IMR-90 (cell line): ENCODE results near the gene RSPH3. TPM values are rescaled to one million over a fixed set of nuclear protein-coding genes. Genes with fewer than 3 reads are reported as not detected.

ENCODE experiments used
- ATAC-seq: fragments of 200-7000 bp; cut with Tn5 transposase; 2 replicates; pipeline ENCODE4 v1.9.1; 2020; ENCODE audit warnings: low read depth, mild to moderate bottlenecking, moderate library complexity
- BruUV-seq: library from RNA; stranded (reverse); fragments of 400-500 nt; replicated peaks from 2 replicates; lab custom pipeline; 2021; lab: Mats Ljungman, UMichigan
- CTCF ChIA-PET: fragments of 300-600 bp; formaldehyde crosslinking; extraction: SDS; loops from one replicate; lab custom pipeline; 2021; ENCODE audit warnings: antibody characterized with exemption; lab: Yijun Ruan, JAX
- POLR2A ChIA-PET: fragments of 300-600 bp; sonication (Branson Sonifier 250); formaldehyde crosslinking; loops from one replicate; lab custom pipeline; 2022; ENCODE audit warnings: antibody characterized with exemption; ENCODE audit not compliant: unreplicated experiment; lab: Charles Lee
- DNase-seq: peaks from one replicate; pipeline ENCODE4 v3.0.0; 2013
- H2AFZ ChIP-seq: replicated peaks from 2 replicates; pipeline ENCODE3; 2013; ENCODE audit warnings: low read length, mild to moderate bottlenecking; ENCODE audit not compliant: poor library complexity
- H2AK5ac ChIP-seq: 2 replicates; pipeline ENCODE4 v1.6.1; 2013; ENCODE audit warnings: low read depth, low read length, inconsistent platforms
- H2AK9ac ChIP-seq: replicated peaks from 2 replicates; pipeline ENCODE3; 2013; ENCODE audit warnings: mild to moderate bottlenecking, low read depth, low read length, moderate library complexity; ENCODE audit not compliant: poor library complexity
- H2BK120ac ChIP-seq: 2 replicates; pipeline ENCODE4 v1.6.1; 2013; ENCODE audit warnings: low read depth, low read length, inconsistent platforms
- H2BK15ac ChIP-seq: 3 replicates; pipeline ENCODE4 v1.6.1; 2013; ENCODE audit warnings: low read depth, low read length, inconsistent platforms
- H2BK20ac ChIP-seq: 2 replicates; pipeline ENCODE4 v1.6.1; 2013; ENCODE audit warnings: low read depth, mild to moderate bottlenecking, inconsistent platforms, low read length, moderate library complexity
- H2BK5ac ChIP-seq: 2 replicates; pipeline ENCODE4 v1.6.1; 2013; ENCODE audit warnings: mild to moderate bottlenecking, low read depth, low read length, inconsistent platforms; ENCODE audit not compliant: poor library complexity, severe bottlenecking
- H3K14ac ChIP-seq: replicated peaks from 2 replicates; pipeline ENCODE4 v1.6.1; 2013; ENCODE audit warnings: low read depth, low read length, inconsistent platforms
- H3K18ac ChIP-seq: 2 replicates; pipeline ENCODE4 v1.6.1; 2013; ENCODE audit warnings: low read depth, low read length, control low read depth
- H3K23ac ChIP-seq: 2 replicates; pipeline ENCODE4 v1.6.1; 2013; ENCODE audit warnings: low read depth, low read length, inconsistent platforms
- H3K27ac ChIP-seq: 2 replicates; pipeline ENCODE4 v1.5.1; 2013; ENCODE audit warnings: mild to moderate bottlenecking, control low read depth, low read length; ENCODE audit not compliant: insufficient read depth
- H3K27me3 ChIP-seq: 2 replicates; pipeline ENCODE4 v1.6.1; 2013; ENCODE audit warnings: low read length; ENCODE audit not compliant: control insufficient read depth, insufficient read depth
- H3K36me3 ChIP-seq: 2 replicates; pipeline ENCODE4 v1.6.1; 2013; ENCODE audit warnings: low read length, mixed read lengths; ENCODE audit not compliant: control insufficient read depth, insufficient read depth
- H3K4ac ChIP-seq: 2 replicates; pipeline ENCODE4 v1.6.1; 2013; ENCODE audit warnings: low read depth, low read length, inconsistent platforms
- H3K4me1 ChIP-seq: 2 replicates; pipeline ENCODE4 v1.6.1; 2013; ENCODE audit warnings: low read length, mixed read lengths; ENCODE audit not compliant: control insufficient read depth, insufficient read depth
- H3K4me2 ChIP-seq: 2 replicates; pipeline ENCODE4 v1.6.1; 2013; ENCODE audit warnings: low read depth, mild to moderate bottlenecking, control low read depth, low read length, moderate library complexity
- H3K4me3 ChIP-seq: 2 replicates; pipeline ENCODE4 v1.5.1; 2013; ENCODE audit warnings: low read depth, mild to moderate bottlenecking, control low read depth, low read length, moderate library complexity; ENCODE audit not compliant: insufficient read depth
- H3K56ac ChIP-seq: 2 replicates; pipeline ENCODE4 v1.6.1; 2013; ENCODE audit warnings: low read length, inconsistent platforms; ENCODE audit not compliant: insufficient read depth; ENCODE audit errors: extremely low read depth
- H3K79me1 ChIP-seq, 2 experiments: 2 replicates each; pipeline ENCODE4 v1.6.1; 2013; ENCODE audit warnings: low read length in 2 of 2, inconsistent platforms in 1 of 2, low read depth in 1 of 2
- H3K9ac ChIP-seq: 2 replicates; pipeline ENCODE4 v1.6.1; 2013; ENCODE audit warnings: low read depth, low read length, control low read depth
- H3K9me1 ChIP-seq: 2 replicates; pipeline ENCODE4 v1.6.1; 2013; ENCODE audit warnings: low read length, inconsistent platforms; ENCODE audit not compliant: insufficient read depth
- H3K9me3 ChIP-seq: 2 replicates; pipeline ENCODE4 v1.6.1; 2013; ENCODE audit warnings: low read length; ENCODE audit not compliant: control insufficient read depth, insufficient read depth
- H4K20me1 ChIP-seq: 2 replicates; pipeline ENCODE4 v1.6.1; 2013; ENCODE audit warnings: low read length, inconsistent platforms; ENCODE audit not compliant: insufficient read depth
- H4K5ac ChIP-seq: 2 replicates; pipeline ENCODE4 v1.6.1; 2013; ENCODE audit warnings: mild to moderate bottlenecking, low read depth, low read length, control low read depth
- H4K8ac ChIP-seq, 2 experiments: 2 replicates each; pipeline ENCODE4 v1.6.1; 2013; ENCODE audit warnings: low read depth in 2 of 2, low read length in 2 of 2, control low read depth in 1 of 2, inconsistent platforms in 1 of 2
- H4K91ac ChIP-seq: 2 replicates; pipeline ENCODE4 v1.6.1; 2013; ENCODE audit warnings: low read depth, low read length, inconsistent platforms; ENCODE audit not compliant: insufficient read depth
- BHLHE40 ChIP-seq: fragments of 150-350 bp; IDR thresholded peaks from 2 replicates; pipeline ENCODE4 v1.6.1; 2016; ENCODE audit warnings: mild to moderate bottlenecking, low read depth, low read length
- CHD1 ChIP-seq: IDR thresholded peaks from 2 replicates; pipeline ENCODE4 v1.6.1; 2012; ENCODE audit warnings: low read depth, low read length, improper control_type of control experiment
- MAFK ChIP-seq: IDR thresholded peaks from 2 replicates; pipeline ENCODE4 v1.6.1; 2012; ENCODE audit warnings: low read depth, low read length, improper control_type of control experiment
- RAD21 ChIP-seq: IDR thresholded peaks from 2 replicates; pipeline ENCODE4 v1.6.1; 2012; ENCODE audit warnings: low read length, improper control_type of control experiment
- RCOR1 ChIP-seq: IDR thresholded peaks from 2 replicates; pipeline ENCODE4 v1.6.1; 2012; ENCODE audit warnings: mild to moderate bottlenecking, low read length, improper control_type of control experiment; ENCODE audit not compliant: insufficient replicate concordance
- SMC3 ChIP-seq: fragments of 150-350 bp; IDR thresholded peaks from 2 replicates; pipeline ENCODE4 v1.6.1; 2016; ENCODE audit warnings: low read depth, mild to moderate bottlenecking, antibody characterized with exemption, low read length, moderate library complexity
- WGBS, 2 experiments: methylation state at CpG; one replicate each; pipeline versions ENCODE4 v1.1.5 to v1.1.7; 2013; ENCODE audit warnings: missing lambda C conversion rate in 2 of 2; ENCODE audit not compliant: insufficient read length in 1 of 2; ENCODE audit errors: extremely low coverage in 2 of 2; 5-methylcytosine and 5-hydroxymethylcytosine counted together
- dilution Hi-C: fragments of 300-500 bp; cut with HindIII; formaldehyde crosslinking; loops from one replicate; pipeline ENCODE4 v1.14.3; 2018; ENCODE audit warnings: low sequenced_read_pairs; ENCODE audit not compliant: unreplicated experiment
- in situ Hi-C: fragments of 300-500 bp; cut with MboI; formaldehyde crosslinking; loops from 3 replicates; pipeline ENCODE4 v1.14.3; 2019; ENCODE audit warnings: low sequenced_read_pairs, inconsistent platforms, mixed read lengths
- intact Hi-C: fragments of 100-400 bp; cut with micrococcal nuclease; formaldehyde crosslinking; loops from 2 replicates; pipeline ENCODE4 v1.10.0; 2022
- polyA plus RNA-seq, 3 experiments: library from polyadenylated mRNA; depleted of rRNA; stranded (reverse); fragments of >200 nt; gene quantifications; 2 replicates each; pipeline ENCODE4 v1.2.3, GENCODE V29; 2012; ENCODE audit warnings: low replicate concordance in 1 of 3
- total RNA-seq: library from RNA; depleted of rRNA; stranded (reverse); fragments of >200 nt; gene quantifications from 2 replicates; pipeline ENCODE4 v1.2.3, GENCODE V29; 2012

The RSPH3 gene
- total and polyA plus RNA-seq, 2 of the 4 experiments (the other 2 are of a cell fraction) = 1.7 to 3.0 TPM

DNA sequence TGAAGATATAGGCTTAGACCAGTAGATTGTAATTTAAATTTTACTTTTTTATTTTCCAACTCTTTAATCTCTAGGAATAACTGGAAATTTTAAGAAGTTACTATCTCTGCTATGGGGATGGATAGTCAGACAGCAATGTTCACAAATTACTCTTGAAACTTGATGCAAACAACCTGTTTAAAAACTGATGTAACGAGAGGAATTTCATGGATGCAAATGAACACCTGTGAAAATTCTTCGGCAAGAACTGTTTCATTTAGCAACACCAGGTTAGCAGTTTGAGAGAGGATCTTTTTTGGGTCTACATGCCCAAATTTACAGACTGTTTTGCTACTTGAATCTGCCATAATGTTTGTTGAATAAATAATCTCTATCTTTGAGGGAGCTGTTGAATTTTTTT, 20.0 kb upstream of the RSPH3 start:
- peaks cover 6% of the 10 kb centered on the region for H3K9me3 ChIP-seq
- no peak overlapping the region for H3K56ac ChIP-seq
- no peak overlapping the region for H4K5ac ChIP-seq
- ATAC-seq (no peak), DNase-seq (no peak)
- H4K20me1 ChIP-seq = no peaks in the 10 kb centered on the region
- no peak overlapping the region for H2BK20ac ChIP-seq
- no peak overlapping the region for H2AFZ ChIP-seq
- H4K8ac ChIP-seq = no peak overlapping the region
- intact Hi-C loops (no loop called here), dilution Hi-C loops (no loop called here), in situ Hi-C loops (no loop called here)
- H3K9me1 ChIP-seq = no peaks in the 10 kb centered on the region
- BruUV-seq = no TSS peak
- H3K4me2 ChIP-seq = no peak overlapping the region
- H3K27ac ChIP-seq = no peak overlapping the region
- no peak overlapping the region for H3K14ac ChIP-seq
- H3K4me3 ChIP-seq = no peak overlapping the region
- no peaks in the 10 kb centered on the region for H3K79me1 ChIP-seq
- H3K23ac ChIP-seq = no peak overlapping the region
- H3K9ac ChIP-seq = no peak overlapping the region
- H2BK120ac ChIP-seq = no peak overlapping the region
- TF ChIP-seq BHLHE40 = no peak
- no peak for TF ChIP-seq CHD1
- TF ChIP-seq MAFK = no peak
- no peak for TF ChIP-seq RAD21
- no peak for TF ChIP-seq RCOR1
- TF ChIP-seq SMC3 = no peak
- 80% methylated on average over 1 of the region's 2 CpGs; no CpG with 5 or more reads in 1 of the 2 experiments for WGBS, 2 experiments
- no peak overlapping the region for H2AK9ac ChIP-seq
- CTCF ChIA-PET = no interaction called here
- no peak overlapping the region for H3K18ac ChIP-seq
- H3K27me3 ChIP-seq = no peaks in the 10 kb centered on the region; the same call in none of the 2 replicates
- no peak overlapping the region for H2AK5ac ChIP-seq
- no peaks in the 10 kb centered on the region for H3K4me1 ChIP-seq
- no peak overlapping the region for H2BK15ac ChIP-seq
- POLR2A ChIA-PET = no interaction called here
- no peak overlapping the region for H4K91ac ChIP-seq
- H3K4ac ChIP-seq = no peak overlapping the region
- no peaks in the 10 kb centered on the region for H3K36me3 ChIP-seq
- H2BK5ac ChIP-seq = no peak overlapping the region
